Measurements from ENCODE around the gene PIK3C2G. TPM values are rescaled to one million over a fixed set of nuclear protein-coding genes. Genes with fewer than 3 reads are reported as not detected.

Gene PIK3C2G
- total and polyA plus RNA-seq, 2 of the 4 experiments (the other 2 are of a cell fraction), result not detected

GRCh38 chr12:18486036-18486435, 224.7 kb downstream of the PIK3C2G start:
- Histone ChIP-seq H3K23ac (ENCODE audit: low read depth, low read length) (no peak overlapping the region), H3K4me1 (ENCODE audit: control insufficient read depth, insufficient read depth, low read length) (no peaks in the 10 kb centered on the region), H3K18ac (ENCODE audit: low read depth, low read length) (no peak overlapping the region), H2BK20ac (ENCODE audit: low read depth, low read length) (no peak overlapping the region), H3K56ac (ENCODE audit: extremely low read depth, insufficient read depth, low read length) (no peak overlapping the region), H3K9me1 (ENCODE audit: insufficient read depth, low read length) (no peaks in the 10 kb centered on the region), H3K9me3 (ENCODE audit: control insufficient read depth, insufficient read depth, low read length) (no peaks in the 10 kb centered on the region), H3K36me3 (ENCODE audit: control insufficient read depth, insufficient read depth, low read length) (no peaks in the 10 kb centered on the region), H3K27me3 (ENCODE audit: control insufficient read depth, insufficient read depth, low read length) (no peaks in the 10 kb centered on the region), H2BK15ac (ENCODE audit: low read depth, low read length) (no peak overlapping the region), H3K4me2 (ENCODE audit: low read depth, low read length) (no peak overlapping the region), H3K4me3 (ENCODE audit: insufficient read depth, low read depth, low read length) (no peak overlapping the region), H3K27ac (ENCODE audit: insufficient read depth, low read length) (no peak overlapping the region), H4K8ac (ENCODE audit: low read depth in 2 of 2, low read length in 2 of 2) (no peak overlapping the region), H2AK9ac (replicated peaks; ENCODE audit: low read depth, low read length, poor library complexity) (no peak overlapping the region), H2AK5ac (ENCODE audit: low read depth, low read length) (no peak overlapping the region), H3K9ac (ENCODE audit: low read depth, low read length) (no peak overlapping the region), H3K79me1 (ENCODE audit: low read depth in 1 of 2, low read length in 2 of 2) (no peaks in the 10 kb centered on the region), H3K14ac (replicated peaks; ENCODE audit: low read depth, low read length) (no peak overlapping the region), H4K5ac (ENCODE audit: low read depth, low read length) (no peak overlapping the region), H2BK5ac (ENCODE audit: low read depth, low read length, poor library complexity, severe bottlenecking) (no peak overlapping the region), H4K91ac (ENCODE audit: insufficient read depth, low read depth, low read length) (no peak overlapping the region), H2BK120ac (ENCODE audit: low read depth, low read length) (no peak overlapping the region), H4K20me1 (ENCODE audit: insufficient read depth, low read length) (no peaks in the 10 kb centered on the region), H3K4ac (ENCODE audit: low read depth, low read length) (no peak overlapping the region), H2AFZ (replicated peaks; ENCODE audit: low read length, poor library complexity) (no peak overlapping the region)
- in situ Hi-C loops (cut with MboI; ENCODE audit: low sequenced_read_pairs) (no loop called here), intact Hi-C loops (cut with micrococcal nuclease) (no loop called here), dilution Hi-C loops (cut with HindIII; ENCODE audit: low sequenced_read_pairs, unreplicated experiment) (no loop called here)
- BruUV-seq (replicated peaks), result no TSS peak
- ChIA-PET CTCF (interaction anchor here (1.4 kb wide), 1 partner anchor 17 kb away, joined by 4 read pairs; no protein-coding TSS in a partner anchor), POLR2A (ENCODE audit: unreplicated experiment) (no interaction called here)
- ATAC-seq (ENCODE audit: low read depth) (no peak), DNase-seq (no peak)
- WGBS, 2 experiments (ENCODE audit: extremely low coverage in 2 of 2, insufficient read length in 1 of 2), result no CpG with 5 or more reads among the region's 2 CpGs
- TF ChIP-seq MAZ (IDR thresholded peaks at IDR 0.05; ENCODE audit: borderline replicate concordance, low read depth, low read length), result no peak
- no peak for TF ChIP-seq CHD1 (IDR thresholded peaks at IDR 0.05; ENCODE audit: low read depth, low read length)
- TF ChIP-seq POLR2A (IDR thresholded peaks at IDR 0.05; ENCODE audit: low read depth, low read length), result no peak
- TF ChIP-seq MAFK (IDR thresholded peaks at IDR 0.05; ENCODE audit: low read depth, low read length), result no peak

Data from IMR-90 (cell line).